K562 (cell line): Measurements from ENCODE around the gene MCC. TPM values are rescaled to one million over a fixed set of nuclear protein-coding genes. Genes with fewer than 3 reads are reported as not detected.

Experiments
- ARID3A ChIP-seq: IDR thresholded peaks from 2 replicates; pipeline ENCODE4 v1.6.1; 2012; ENCODE audit warnings: low read depth, low read length, improper control_type of control experiment, borderline replicate concordance
- BMI1 ChIP-seq: fragments of 150-350 bp; IDR thresholded peaks from 2 replicates; pipeline ENCODE4 v1.6.1; 2014; ENCODE audit warnings: low read length
- BRD9 ChIP-seq: fragments of 450-650 bp; IDR thresholded peaks from 2 replicates; pipeline ENCODE4 v1.6.1; 2018; ENCODE audit warnings: low read depth; ENCODE audit not compliant: partially characterized antibody
- CAMTA2 ChIP-seq: fragments of 250-450 bp; sonication (Bioruptor Pico); conservative IDR thresholded peaks from 2 replicates; pipeline ENCODE4 v1.5.1; 2022
- E2F1 ChIP-seq: sonication (generic); formaldehyde crosslinking; IDR thresholded peaks from 2 replicates; pipeline ENCODE4 v1.8.1; 2023; ENCODE audit warnings: mild to moderate bottlenecking, missing genetic modification reagents, moderate library complexity
- EZH2 ChIP-seq: IDR thresholded peaks from 2 replicates; pipeline ENCODE4 v1.6.1; 2012; ENCODE audit warnings: low read depth, mild to moderate bottlenecking, inconsistent platforms, low read length, borderline replicate concordance
- FUS ChIP-seq: fragments of 200-400 bp; formaldehyde crosslinking; optimal IDR thresholded peaks from 2 replicates; pipeline ENCODE3; 2017; ENCODE audit warnings: low read depth, low read length
- JUND ChIP-seq, 2 experiments: IDR thresholded peaks; 2 replicates in 1 of 2; 3 replicates in 1 of 2; pipeline ENCODE4 v1.6.1; 2011; ENCODE audit warnings: borderline replicate concordance in 2 of 2, low read depth in 2 of 2, low read length in 2 of 2, improper control_type of control experiment in 1 of 2, missing biosample characterization in 1 of 2, missing genetic modification characterization in 1 of 2, missing genetic modification reagents in 1 of 2
- MAFG ChIP-seq: fragments of 450-650 bp; conservative IDR thresholded peaks from 2 replicates; pipeline ENCODE4 v1.6.1; 2016; ENCODE audit warnings: missing genetic modification characterization, missing compliant biosample characterization
- PML ChIP-seq: IDR thresholded peaks from 2 replicates; pipeline ENCODE4 v1.6.1; 2012; ENCODE audit warnings: low read length, inconsistent platforms
- RFX7 ChIP-seq: fragments of 250-450 bp; sonication (Bioruptor Pico); IDR thresholded peaks from 2 replicates; pipeline ENCODE4 v1.5.1; 2021; ENCODE audit warnings: mild to moderate bottlenecking
- SRSF1 ChIP-seq: fragments of 200-400 bp; formaldehyde crosslinking; IDR thresholded peaks from 2 replicates; pipeline ENCODE4 v1.6.1; 2017; ENCODE audit warnings: mild to moderate bottlenecking, low read depth, low read length, moderate library complexity
- TCF3 ChIP-seq: sonication (generic); formaldehyde crosslinking; IDR thresholded peaks from 2 replicates; pipeline ENCODE4 v1.4.0; 2020; ENCODE audit warnings: mild to moderate bottlenecking, missing genetic modification reagents
- THAP7 ChIP-seq: fragments of 250-450 bp; sonication (Bioruptor Pico); IDR thresholded peaks from 2 replicates; pipeline ENCODE4 v1.5.0; 2021
- ZBED1 ChIP-seq: IDR thresholded peaks from 2 replicates; pipeline ENCODE4 v1.6.1; 2014
- ZFP30 ChIP-seq: fragments of 250-450 bp; sonication (Bioruptor Pico); IDR thresholded peaks from 2 replicates; pipeline ENCODE4 v1.8.0; 2022; ENCODE audit warnings: moderate library complexity, mild to moderate bottlenecking, inconsistent platforms, borderline replicate concordance
- ZNF263 ChIP-seq: sonication (generic); formaldehyde crosslinking; IDR thresholded peaks from 2 replicates; pipeline ENCODE4 v1.8.0; 2022; ENCODE audit warnings: mild to moderate bottlenecking, missing genetic modification reagents, borderline replicate concordance
- ZNF445 ChIP-seq: fragments of 250-450 bp; sonication (Bioruptor Pico); IDR thresholded peaks from 2 replicates; pipeline ENCODE4 v1.4.0; 2020; ENCODE audit warnings: low read depth, mild to moderate bottlenecking, moderate library complexity
- ZNF518B ChIP-seq: fragments of 250-450 bp; sonication (Bioruptor Pico); IDR thresholded peaks from 2 replicates; pipeline ENCODE4 v1.5.0; 2021; ENCODE audit warnings: mild to moderate bottlenecking, moderate library complexity
- ZNF561 ChIP-seq: fragments of 450-650 bp; formaldehyde crosslinking; conservative IDR thresholded peaks from 2 replicates; pipeline ENCODE4 v1.4.0; 2020; ENCODE audit warnings: mild to moderate bottlenecking, moderate library complexity
- polyA plus RNA-seq, 8 experiments: library from polyadenylated mRNA; depleted of rRNA in 4 of 8; stranded (reverse) in 5 of 8; unstranded in 3 of 8; fragments of >200 nt; fragmentation: Nextera tagmentation in 2 of 8; fragmentation: Illumina TruSeq in 1 of 8; extraction: Ambion mirVana in 2 of 8; extraction: Trizol in 1 of 8; gene quantifications; 2 replicates each; pipeline versions ENCODE4 v1.2.1 to v1.2.3, GENCODE V29; 2011 to 2014; ENCODE audit warnings: inconsistent platforms in 1 of 8, missing spikeins in 1 of 8
- total RNA-seq, 7 experiments: library from RNA; depleted of rRNA in 6 of 7; stranded (reverse); fragments of >200 nt in 6 of 7; fragmentation: Illumina TruSeq in 2 of 7; extraction: Trizol in 2 of 7; gene quantifications; 2 replicates each; pipeline versions ENCODE4 v1.2.1 to v1.2.3, GENCODE V29; 2011 to 2021; ENCODE audit warnings: low replicate concordance in 1 of 7

MCC gene
- total and polyA plus RNA-seq, 9 of the 15 experiments (the other 6 are each of a cell fraction or from before 2014, with no cell fraction given): 0.04 to 0.24 (median 0.06) TPM; not detected in 1

- TF ChIP-seq ZNF518B (no peak), RFX7 (CRISPR knock-in tag) (no peak), PML (no peak), JUND (IDR thresholded peaks at IDR 0.05; ENCODE audit: borderline replicate concordance, low read depth, low read length) (no peak), JUND (tag; IDR thresholded peaks at IDR 0.05; ENCODE audit: borderline replicate concordance, low read depth, low read length) (0 out of 3 replicates have a peak, but pooled peaks have one; percentile 15), THAP7 (CRISPR knock-in tag) (no peak), FUS (no peak), BRD9 (no peak), SRSF1 (no peak), MAFG (tag) (peak; percentile 99), EZH2 (no peak), ZFP30 (CRISPR knock-in tag) (no peak), TCF3 (CRISPR knock-in tag) (no peak), E2F1 (CRISPR knock-in tag) (no peak), ZBED1 (no peak), BMI1 (no peak), ARID3A (no peak), ZNF263 (CRISPR knock-in tag) (no peak), ZNF445 (CRISPR knock-in tag) (no peak), ZNF561 (CRISPR knock-in tag) (no peak), CAMTA2 (CRISPR knock-in tag) (no peak)
Observed at GRCh38 chr5:113050721-113051382, 437.4 kb downstream of the MCC start (continued).
